Fibroblast of skin of back (primary cell): ENCODE data around the gene RTEL1.

Experiments
- DNase-seq: peaks from one replicate; pipeline ENCODE4 v3.0.0-alpha.2; 2013

Gene RTEL1

DNA sequence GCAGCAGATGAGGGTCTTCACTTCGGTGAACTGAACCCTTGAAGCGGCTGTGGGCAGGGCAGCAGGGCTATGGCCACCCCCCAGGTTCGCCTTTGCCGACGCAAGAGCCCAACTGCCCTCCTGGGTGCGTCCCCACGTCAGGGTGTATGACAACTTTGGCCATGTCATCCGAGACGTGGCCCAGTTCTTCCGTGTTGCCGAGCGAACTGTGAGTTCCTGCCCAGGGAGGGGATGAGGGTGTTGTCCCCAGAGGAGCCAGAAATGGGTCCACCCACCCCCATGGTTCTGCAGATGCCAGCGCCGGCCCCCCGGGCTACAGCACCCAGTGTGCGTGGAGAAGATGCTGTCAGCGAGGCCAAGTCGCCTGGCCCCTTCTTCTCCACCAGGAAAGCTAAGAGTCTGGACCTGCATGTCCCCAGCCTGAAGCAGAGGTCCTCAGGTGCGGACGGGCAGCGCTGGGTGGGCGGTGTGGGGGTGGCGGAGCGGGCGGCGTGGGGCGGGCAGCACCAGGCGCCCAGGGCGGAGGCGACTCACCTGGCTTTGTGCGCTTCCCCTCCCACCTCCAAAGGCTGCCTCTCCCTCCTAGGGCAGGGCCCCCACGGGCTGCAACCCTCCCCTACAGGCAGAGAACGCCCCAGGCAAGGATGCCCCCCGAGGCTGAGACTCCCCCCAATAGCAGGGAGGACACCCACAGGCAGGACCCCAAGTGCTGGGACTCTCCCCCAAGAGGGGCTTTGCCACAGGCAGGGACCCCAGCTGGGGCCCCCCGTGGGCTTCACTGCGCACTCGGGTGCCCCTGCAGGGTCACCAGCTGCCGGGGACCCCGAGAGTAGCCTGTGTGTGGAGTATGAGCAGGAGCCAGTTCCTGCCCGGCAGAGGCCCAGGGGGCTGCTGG is 32.1 kb downstream of the RTEL1 start:
- no peak for DNase-seq

DNA sequence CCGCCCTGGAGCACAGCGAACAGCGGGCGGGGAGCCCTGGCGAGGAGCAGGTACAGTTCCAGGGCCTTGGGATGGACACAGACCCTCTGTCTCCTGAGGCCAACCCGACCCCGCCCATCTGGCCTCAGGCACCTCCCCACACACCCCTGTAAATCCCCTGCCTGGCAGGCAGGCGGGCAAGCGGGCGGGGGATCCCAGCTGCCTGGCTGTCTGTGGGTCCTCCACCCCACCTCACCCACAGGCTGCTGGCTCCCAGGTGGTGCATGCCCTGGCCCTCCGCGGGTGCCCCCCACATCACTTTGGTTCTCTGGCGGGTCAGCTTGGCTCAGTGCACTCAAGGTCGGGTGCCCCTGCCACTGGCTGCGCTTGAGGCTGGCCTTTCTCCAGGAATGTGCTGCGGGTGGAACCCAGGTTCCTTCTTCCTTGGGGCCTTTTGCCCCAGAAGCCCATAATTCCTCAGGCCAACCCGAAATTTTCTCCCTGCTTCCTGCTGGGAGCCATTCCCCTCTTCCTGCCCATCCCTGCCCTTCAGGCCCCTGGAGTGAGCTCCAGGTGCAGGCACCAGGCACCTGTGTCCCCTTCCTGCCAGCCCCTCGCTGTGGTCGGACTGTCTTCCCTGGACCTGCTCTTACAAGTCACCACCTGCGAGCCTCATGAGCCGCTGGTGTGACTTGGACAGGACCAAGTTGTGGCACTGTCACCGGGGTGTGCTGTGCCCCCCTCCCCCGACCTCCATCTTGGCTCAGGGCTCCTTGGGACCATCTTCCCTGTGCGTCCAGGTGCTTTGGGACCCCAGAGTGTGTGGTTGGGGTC is 33.0 kb downstream of the RTEL1 start:
- DNase-seq: no peak

DNA sequence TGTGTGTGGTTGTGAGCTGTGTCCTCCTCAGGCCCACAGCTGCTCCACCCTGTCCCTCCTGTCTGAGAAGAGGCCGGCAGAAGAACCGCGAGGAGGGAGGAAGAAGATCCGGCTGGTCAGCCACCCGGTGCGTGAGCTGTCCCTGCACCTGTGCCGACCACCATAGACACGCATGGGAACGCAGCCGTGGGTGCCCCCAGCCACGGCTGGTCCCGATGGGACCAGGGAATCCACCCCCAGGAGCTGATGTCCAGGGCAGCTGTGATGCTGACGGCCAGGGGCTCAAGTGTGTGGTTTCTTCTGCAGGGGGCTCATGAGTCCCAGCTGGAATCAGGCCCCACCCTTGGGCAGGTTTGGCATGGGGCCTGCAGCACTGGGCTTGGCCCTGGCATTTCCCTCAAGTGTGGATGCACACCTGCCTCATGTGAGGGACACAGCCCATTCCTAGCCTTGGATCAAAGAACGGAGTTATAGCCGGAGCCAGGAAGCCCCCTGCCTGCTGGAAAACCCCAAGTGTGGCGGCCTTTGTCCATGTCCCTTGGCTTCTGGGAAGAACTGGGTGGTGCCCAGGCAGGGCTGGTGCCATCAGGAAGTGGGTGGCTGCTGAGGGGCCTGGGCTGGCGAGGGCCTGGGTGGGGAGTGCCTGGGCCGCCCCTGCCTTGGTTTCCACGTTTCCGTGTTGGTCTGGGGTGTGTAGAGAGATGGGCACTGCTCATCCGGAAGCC is 33.8 kb downstream of the RTEL1 start:
- DNase-seq: no peak

DNA sequence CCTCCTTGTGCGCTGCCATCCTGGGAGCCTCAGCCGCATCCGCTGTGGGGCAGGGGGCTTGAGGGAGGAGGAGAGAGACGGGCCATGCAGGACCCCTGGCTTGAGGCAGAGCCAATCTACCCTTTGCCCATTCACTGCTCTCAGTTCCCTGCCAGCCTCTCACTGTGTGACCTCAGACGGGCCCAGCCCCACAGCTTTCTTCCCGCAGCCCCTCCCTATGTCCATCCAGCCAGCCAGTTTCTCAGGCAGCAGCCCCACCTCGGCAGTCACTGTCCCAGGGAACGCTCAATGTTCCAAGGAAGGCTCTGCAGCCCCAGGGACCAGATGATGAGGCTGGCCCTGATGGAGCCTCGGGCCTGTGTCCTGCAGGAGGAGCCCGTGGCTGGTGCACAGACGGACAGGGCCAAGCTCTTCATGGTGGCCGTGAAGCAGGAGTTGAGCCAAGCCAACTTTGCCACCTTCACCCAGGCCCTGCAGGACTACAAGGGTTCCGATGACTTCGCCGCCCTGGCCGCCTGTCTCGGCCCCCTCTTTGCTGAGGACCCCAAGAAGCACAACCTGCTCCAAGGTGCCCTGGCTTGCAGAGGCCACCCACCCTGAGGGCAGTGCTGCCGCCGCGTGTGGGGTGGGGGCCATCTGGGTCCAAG is 34.4 kb downstream of the RTEL1 start:
- DNase-seq: peak; percentile 28

DNA sequence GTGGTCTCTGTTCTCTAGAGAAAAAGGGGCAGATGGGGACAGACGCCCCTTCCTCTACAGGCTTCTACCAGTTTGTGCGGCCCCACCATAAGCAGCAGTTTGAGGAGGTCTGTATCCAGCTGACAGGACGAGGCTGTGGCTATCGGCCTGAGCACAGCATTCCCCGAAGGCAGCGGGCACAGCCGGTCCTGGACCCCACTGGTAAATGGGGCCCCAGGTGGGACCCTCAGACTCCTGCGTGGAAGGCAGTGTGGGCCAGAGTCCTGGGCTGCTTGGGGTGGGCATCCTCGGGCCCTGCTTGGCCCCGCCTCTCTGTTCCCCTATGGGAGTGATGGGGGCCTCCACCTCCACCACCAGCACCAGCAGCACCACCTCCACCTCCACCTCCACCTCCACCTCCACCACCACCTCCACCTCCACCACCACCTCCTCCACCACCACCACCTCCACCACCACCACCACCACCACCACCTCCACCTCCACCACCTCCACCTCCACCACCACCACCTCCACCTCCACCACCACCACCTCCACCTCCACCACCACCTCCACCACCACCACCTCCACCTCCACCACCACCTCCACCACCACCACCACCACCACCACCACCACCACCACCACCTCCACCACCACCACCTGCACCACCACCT is 35.1 kb downstream of the RTEL1 start:
- DNase-seq: no peak

DNA sequence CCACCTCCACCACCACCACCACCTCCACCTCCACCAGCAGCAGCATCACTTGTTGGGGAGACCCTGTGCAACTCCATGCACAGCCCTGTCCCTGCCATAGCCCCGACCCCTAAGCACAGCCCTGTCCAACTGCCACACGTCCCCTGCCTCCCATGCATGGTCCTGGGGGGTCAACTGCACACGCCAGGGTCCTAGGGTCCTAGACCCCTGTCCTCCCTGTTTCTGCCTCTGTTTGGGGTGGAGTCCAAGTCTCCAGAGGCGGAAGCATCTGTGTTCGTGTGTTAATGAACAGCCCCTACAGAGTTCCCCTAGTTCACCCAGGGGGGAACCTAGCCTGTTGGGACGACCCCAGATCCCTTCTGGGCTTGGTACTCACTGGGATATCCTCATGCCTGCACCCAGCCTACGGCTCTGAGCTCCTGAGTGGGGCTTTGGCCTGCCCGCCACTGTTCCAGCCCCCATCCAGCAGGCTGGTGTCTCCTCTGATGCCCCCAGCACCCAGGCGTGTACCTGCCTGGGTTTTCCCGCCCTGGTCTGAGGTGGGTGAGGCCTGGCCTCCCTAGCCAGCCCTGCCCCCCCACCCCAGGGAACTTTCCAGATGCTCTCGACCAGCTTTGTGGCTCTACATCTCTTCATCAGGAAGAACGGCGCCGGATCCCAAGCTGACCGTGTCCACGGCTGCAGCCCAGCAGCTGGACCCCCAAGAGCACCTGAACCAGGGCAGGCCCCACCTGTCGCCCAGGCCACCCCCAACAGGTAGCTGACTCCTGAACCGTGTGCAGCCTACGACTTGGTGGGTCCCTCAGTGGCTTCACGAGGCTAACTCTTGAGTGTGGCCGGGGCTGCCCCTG is 35.8 kb downstream of the RTEL1 start:
- DNase-seq: no peak

DNA sequence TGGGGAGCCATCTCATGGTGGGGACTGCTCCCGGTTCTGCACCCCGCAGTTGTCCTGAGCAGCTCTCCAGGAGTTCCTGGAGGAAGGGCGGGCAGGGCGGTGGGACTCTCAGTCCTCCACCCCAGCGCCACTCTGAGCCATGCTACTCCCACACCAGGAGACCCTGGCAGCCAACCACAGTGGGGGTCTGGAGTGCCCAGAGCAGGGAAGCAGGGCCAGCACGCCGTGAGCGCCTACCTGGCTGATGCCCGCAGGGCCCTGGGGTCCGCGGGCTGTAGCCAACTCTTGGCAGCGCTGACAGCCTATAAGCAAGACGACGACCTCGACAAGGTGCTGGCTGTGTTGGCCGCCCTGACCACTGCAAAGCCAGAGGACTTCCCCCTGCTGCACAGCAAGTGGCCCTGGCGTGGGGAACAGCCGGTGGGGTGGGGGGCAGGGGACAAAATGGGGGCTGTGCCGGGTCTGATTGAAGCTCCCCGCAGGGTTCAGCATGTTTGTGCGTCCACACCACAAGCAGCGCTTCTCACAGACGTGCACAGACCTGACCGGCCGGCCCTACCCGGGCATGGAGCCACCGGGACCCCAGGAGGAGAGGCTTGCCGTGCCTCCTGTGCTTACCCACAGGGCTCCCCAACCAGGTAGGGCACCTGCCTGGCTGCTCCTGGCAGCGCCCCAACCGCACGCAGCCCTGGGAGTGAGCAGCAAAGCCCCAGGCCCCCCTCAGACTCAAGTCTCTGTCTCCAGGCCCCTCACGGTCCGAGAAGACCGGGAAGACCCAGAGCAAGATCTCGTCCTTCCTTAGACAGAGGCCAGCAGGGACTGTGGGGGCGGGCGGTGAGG is 36.7 kb downstream of the RTEL1 start:
- no peak for DNase-seq

DNA sequence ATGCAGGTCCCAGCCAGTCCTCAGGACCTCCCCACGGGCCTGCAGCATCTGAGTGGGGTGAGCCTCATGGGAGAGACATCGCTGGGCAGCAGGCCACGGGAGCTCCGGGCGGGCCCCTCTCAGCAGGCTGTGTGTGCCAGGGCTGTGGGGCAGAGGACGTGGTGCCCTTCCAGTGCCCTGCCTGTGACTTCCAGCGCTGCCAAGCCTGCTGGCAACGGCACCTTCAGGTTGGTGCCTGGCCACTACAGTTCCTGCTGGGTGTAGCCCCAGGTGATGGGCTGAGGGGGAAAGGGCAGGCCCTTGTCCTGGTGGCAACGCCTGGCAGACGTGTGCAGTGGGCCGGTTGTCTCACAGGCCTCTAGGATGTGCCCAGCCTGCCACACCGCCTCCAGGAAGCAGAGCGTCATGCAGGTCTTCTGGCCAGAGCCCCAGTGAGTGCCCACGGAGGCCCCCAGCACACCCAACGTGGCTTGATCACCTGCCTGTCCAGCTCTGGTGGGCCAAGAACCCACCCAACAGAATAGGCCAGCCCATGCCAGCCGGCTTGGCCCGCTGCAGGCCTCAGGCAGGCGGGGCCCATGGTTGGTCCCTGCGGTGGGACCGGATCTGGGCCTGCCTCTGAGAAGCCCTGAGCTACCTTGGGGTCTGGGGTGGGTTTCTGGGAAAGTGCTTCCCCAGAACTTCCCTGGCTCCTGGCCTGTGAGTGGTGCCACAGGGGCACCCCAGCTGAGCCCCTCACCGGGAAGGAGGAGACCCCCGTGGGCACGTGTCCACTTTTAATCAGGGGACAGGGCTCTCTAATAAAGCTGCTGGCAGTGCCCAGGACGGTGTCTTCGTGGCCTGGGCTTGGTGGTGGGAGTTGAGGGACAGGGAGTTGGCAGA is 37.6 kb downstream of the RTEL1 start:
- DNase-seq: no peak

DNA sequence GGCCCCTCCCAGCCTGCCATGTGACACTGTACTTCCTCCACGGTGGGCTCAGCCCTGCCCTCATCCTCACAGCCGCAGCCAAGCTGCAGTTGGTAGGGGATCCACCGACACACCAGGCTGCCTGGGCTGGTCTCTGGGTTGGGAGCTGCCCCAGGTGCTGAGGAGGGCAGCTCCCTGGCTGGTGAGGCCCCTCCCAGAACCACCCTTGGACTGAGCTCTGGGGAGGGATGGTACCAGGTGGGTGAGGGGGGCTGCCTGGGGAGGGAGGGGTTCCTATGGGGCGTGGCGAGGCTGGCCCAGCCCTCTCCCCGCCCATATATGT is 38.2 kb downstream of the RTEL1 start:
- no peak for DNase-seq

DNA sequence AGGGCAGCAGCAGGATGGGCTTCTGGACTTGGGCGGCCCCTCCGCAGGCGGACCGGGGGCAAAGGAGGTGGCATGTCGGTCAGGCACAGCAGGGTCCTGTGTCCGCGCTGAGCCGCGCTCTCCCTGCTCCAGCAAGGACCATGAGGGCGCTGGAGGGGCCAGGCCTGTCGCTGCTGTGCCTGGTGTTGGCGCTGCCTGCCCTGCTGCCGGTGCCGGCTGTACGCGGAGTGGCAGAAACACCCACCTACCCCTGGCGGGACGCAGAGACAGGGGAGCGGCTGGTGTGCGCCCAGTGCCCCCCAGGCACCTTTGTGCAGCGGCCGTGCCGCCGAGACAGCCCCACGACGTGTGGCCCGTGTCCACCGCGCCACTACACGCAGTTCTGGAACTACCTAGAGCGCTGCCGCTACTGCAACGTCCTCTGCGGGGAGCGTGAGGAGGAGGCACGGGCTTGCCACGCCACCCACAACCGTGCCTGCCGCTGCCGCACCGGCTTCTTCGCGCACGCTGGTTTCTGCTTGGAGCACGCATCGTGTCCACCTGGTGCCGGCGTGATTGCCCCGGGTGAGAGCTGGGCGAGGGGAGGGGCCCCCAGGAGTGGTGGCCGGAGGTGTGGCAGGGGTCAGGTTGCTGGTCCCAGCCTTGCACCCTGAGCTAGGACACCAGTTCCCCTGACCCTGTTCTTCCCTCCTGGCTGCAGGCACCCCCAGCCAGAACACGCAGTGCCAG is 38.7 kb downstream of the RTEL1 start, which contains the start of gene TNFRSF6B:
TSS of gene TNFRSF6B (plus strand) at position 25 of the 729 bp plus-strand sequence. CDS start at position 141, 116 bp downstream.
- DNase-seq: no peak

DNA sequence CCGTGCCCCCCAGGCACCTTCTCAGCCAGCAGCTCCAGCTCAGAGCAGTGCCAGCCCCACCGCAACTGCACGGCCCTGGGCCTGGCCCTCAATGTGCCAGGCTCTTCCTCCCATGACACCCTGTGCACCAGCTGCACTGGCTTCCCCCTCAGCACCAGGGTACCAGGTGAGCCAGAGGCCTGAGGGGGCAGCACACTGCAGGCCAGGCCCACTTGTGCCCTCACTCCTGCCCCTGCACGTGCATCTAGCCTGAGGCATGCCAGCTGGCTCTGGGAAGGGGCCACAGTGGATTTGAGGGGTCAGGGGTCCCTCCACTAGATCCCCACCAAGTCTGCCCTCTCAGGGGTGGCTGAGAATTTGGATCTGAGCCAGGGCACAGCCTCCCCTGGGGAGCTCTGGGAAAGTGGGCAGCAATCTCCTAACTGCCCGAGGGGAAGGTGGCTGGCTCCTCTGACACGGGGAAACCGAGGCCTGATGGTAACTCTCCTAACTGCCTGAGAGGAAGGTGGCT is 39.3 kb downstream of the RTEL1 start:
- no peak for DNase-seq

DNA sequence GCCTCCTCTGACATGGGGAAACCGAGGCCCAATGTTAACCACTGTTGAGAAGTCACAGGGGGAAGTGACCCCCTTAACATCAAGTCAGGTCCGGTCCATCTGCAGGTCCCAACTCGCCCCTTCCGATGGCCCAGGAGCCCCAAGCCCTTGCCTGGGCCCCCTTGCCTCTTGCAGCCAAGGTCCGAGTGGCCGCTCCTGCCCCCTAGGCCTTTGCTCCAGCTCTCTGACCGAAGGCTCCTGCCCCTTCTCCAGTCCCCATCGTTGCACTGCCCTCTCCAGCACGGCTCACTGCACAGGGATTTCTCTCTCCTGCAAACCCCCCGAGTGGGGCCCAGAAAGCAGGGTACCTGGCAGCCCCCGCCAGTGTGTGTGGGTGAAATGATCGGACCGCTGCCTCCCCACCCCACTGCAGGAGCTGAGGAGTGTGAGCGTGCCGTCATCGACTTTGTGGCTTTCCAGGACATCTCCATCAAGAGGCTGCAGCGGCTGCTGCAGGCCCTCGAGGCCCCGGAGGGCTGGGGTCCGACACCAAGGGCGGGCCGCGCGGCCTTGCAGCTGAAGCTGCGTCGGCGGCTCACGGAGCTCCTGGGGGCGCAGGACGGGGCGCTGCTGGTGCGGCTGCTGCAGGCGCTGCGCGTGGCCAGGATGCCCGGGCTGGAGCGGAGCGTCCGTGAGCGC is 39.9 kb downstream of the RTEL1 start:
- no peak for DNase-seq

DNA sequence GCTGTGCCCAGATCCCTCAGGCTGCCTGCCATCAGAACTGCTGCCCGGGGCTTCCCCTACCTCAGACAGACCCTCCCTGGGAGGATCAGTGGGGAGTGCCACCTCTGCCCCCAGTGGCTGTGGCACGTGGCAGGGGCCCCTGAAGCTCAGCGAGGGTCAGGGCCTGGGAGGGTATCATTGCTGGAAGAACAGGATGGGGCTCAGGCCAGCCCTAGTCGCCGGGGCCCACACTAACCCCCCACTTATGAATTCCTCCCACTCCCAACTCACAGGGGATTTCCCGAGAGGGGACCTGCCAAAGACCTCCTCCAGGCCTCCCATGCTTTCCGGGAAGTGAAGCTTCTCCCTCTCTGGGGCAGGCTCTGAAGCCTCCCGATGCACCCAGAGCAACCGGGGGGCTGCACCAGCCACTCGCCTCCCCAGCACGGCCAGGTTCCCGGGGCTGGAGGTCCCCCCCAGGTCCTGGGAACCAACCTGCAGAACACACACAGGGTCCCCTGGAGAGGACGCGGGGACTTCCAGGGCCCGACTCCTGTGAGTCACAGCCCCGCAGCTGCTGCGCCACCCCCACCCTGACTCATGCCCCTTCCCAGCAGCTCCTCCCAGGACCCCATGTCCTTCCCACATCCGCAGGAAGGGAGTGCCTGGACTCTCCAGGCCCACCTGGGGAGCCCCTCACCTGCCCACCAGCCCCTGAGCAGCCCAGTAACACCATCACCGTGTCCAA is 40.8 kb downstream of the RTEL1 start:
- DNase-seq: peak; percentile 89

DNA sequence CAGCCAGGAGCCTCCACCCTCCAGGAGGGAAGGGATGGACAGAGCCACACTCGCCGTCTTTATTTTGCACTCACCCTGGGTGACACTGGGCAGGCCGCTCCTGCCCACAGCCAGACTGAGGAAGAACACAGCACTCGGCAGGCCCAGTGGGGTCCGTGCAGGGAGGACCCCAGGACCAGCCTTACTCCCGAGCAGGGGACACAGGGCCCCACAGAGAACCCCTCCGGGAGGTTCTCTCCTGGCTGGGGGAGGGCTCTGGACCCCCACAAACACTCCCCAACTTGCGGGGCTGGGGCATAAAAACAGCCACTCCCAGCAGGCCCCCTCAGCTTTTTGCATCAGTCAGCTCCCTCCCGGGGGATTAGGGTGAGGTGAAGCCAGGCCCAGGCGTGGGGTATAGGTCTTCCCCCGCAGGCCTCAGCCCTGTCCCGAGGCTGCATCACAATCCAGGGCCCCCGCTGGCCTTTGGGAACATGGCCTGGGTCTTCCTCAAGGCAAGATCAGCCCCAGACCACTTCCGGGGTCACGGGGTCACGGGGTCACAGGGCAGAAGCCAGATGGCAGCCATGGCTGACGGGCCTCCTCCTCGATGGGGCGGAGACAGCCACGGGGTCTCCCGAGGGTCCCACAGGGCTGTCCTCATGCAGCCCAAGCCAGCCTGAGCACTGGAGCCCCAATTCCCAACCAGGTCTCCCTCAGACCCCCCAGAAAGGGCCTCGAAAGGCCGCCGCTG is 41.5 kb downstream of the RTEL1 start:
- no peak for DNase-seq

DNA sequence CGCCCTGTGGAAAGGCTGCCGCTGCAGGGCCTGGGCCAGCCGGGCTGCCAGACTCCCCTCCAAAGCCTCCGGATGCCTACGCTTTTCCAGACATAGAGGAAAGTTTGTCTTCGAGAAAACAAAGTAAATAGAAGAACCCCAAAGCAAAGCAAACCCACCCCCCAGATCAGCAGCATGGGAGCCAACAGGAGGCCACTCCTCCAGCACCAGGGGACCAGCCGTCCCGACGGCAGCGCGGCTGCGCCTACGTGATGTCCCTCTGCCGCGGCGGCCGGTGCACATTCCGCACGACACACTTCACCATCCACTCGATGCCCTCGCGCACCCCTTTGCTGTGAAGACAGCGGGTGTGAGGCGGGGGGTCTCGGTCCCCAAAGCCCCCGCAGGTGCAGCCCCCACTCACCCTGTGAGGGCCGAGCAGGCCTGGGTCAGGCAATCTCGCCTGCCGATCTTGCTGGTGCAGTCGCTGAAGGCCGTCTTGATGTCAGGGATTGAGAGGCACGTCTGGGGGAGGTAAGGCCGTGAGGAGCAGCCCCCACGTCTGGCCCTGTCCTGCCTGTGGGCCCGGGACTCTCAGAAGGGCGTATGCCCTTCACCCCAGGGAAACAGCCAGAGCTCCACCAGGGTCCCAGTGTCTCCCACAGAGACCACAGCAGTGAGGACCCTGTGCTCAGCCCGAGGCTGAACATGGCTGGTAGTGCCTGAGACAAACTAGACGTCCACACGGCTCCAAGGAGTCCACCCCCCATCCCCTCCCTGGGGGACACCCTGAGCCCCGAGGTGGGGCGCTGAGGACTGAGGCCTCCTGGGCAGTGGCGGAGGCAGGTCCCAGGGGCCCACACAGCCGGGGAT is 42.3 kb downstream of the RTEL1 start:
- DNase-seq: no peak
